Stimulated activated CD8-positive, alpha-beta memory T cell treated with anti-CD3 and anti-CD28 coated beads, Interleukin-7, amount 100 ng/mL, for 1 hour (primary cell): ENCODE measurements around the gene PFN4.
"Not testable (repeated sequence)": the region's sequence is repeated elsewhere in the genome, so short reads cannot be mapped to it uniquely, and the experiment has no call there.

ENCODE experiments used
- DNase-seq, 2 donors: peaks; one replicate each; pipeline ENCODE4 v3.0.0-alpha.2; 2020; ENCODE audit warnings: low read depth in 2 of 2

The PFN4 gene

GRCh38 chr2:24111407-24111901, 11.7 kb downstream of the PFN4 start:
- DNase-seq: no peak

GRCh38 chr2:24110660-24111303, 12.4 kb downstream of the PFN4 start:
- no peak for DNase-seq

GRCh38 chr2:24109431-24109830, 13.7 kb downstream of the PFN4 start:
- DNase-seq: not testable (repeated sequence)

- DNase-seq: no peak
Measured at GRCh38 chr2:24107336-24107735, 15.8 kb downstream of the PFN4 start.

- DNase-seq: no peak
Measured at GRCh38 chr2:24106786-24107185, 16.3 kb downstream of the PFN4 start.

- no peak for DNase-seq
Measured at GRCh38 chr2:24105816-24106215, 17.3 kb downstream of the PFN4 start.

- DNase-seq: no peak
Measured at GRCh38 chr2:24104906-24105305, 18.2 kb downstream of the PFN4 start.

- DNase-seq: no peak
Measured at GRCh38 chr2:24104110-24104650, 19.0 kb downstream of the PFN4 start.

- no peak for DNase-seq
Measured at GRCh38 chr2:24102677-24103076, 20.5 kb downstream of the PFN4 start.

- DNase-seq: no peak
Measured at GRCh38 chr2:24101992-24102391, 21.1 kb downstream of the PFN4 start.

- not testable (repeated sequence) for DNase-seq
Measured at GRCh38 chr2:24100732-24101131, 22.4 kb downstream of the PFN4 start.

- DNase-seq: not testable (repeated sequence)
Measured at GRCh38 chr2:24095171-24095677, 27.9 kb downstream of the PFN4 start.

- not testable (repeated sequence) for DNase-seq
Measured at GRCh38 chr2:24093270-24093669, 29.9 kb downstream of the PFN4 start.

- DNase-seq: no peak
Measured at GRCh38 chr2:24088821-24089359, 34.2 kb downstream of the PFN4 start.

- no peak for DNase-seq
Measured at GRCh38 chr2:24087032-24087431, 36.1 kb downstream of the PFN4 start.

- no peak for DNase-seq
Measured at GRCh38 chr2:24086241-24086640, 36.9 kb downstream of the PFN4 start.

- DNase-seq: no peak
Measured at GRCh38 chr2:24085200-24085489, 38.0 kb downstream of the PFN4 start.

- DNase-seq: peak; percentile 62 to 64
Measured at GRCh38 chr2:24084386-24085199, 38.5 kb downstream of the PFN4 start, which contains the start of gene TP53I3. Gene TP53I3, minus strand, starts transcription at chr2:24084834. Its CDS starts 508 bp downstream, at chr2:24084326.

GRCh38 chr2:24083567-24084385, 39.4 kb downstream of the PFN4 start:
- DNase-seq: no peak

- DNase-seq: no peak
Measured at GRCh38 chr2:24082787-24083566, 40.2 kb downstream of the PFN4 start.

- no peak for DNase-seq
Measured at GRCh38 chr2:24080701-24081100, 42.4 kb downstream of the PFN4 start.
